GM21423 (cell line): Measurements from ENCODE around the gene LCE1D.

ENCODE experiments used
- ATAC-seq: cut with Tn5 transposase; IDR thresholded peaks from one replicate; pipeline ENCODE4 v1.9.1; 2021; ENCODE audit warnings: mild to moderate bottlenecking, moderate library complexity; ENCODE audit not compliant: unreplicated experiment

The LCE1D gene, protein sequence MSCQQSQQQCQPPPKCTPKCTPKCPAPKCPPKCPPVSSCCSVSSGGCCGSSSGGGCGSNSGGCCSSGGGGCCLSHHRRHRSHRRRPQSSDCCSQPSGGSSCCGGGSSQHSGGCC

DNA sequence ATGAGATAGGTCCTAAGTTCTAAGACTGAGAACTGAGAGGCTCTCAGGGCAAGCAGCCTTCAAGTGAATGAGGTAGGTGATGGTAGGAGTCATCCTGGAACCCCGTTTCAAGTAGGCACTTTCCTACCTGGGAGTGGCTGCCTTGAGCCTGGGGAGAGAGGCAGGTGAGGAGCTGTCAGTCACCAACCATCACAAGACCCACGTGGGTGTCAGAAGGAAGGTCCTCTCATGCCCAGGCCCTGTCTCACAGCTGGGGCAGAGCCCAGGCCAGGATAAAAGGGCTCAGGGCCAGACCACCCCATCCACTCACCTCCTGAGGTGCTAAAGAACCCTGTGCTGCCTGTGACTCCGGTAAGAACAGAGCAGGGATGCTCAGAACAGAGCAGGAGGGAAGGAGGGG, at the start of gene LCE1D:
LCE1D (plus strand) TSS at position 301 of the 400 bp plus-strand sequence. CDS start 1,074 bp downstream, outside the sequence.
- ATAC-seq = no peak

DNA sequence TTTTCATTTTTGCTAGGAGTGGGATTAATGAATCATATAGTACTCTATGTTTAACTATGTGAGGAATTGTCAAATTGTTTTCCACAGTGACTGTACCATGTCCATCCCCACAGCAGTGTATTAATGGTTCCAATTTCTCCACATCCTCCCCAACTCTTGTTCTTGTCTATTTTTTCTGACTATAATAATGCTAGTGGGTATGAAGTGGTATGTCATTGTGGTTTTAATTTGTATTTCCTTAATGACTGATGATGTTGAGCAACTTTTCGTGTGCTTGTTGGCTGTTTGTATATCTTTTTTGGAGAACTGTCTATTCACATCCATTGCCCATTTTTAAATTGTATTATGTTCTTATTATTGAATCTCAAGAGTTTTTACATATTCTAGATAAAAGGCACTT, 48.7 kb upstream of the LCE1D start:
- no peak for ATAC-seq

DNA sequence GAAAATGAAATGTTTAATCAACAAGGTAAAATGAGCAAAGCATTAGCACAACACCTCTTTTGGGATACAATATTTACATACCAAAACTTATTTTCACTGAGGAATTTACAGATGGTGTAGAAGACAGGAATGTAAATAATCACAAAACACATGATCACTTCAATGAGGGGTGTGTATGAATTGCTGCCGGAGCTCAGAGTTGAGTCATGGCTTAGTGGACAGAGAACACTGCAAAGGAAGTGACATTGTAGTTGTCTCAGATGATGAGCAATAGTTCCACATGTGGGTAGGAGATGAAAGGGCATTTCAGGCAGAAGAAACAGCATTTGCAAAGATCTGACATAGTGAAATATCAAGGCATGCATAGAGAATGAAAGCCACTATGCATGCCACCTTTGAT, 44.3 kb upstream of the LCE1D start:
- ATAC-seq = no peak

DNA sequence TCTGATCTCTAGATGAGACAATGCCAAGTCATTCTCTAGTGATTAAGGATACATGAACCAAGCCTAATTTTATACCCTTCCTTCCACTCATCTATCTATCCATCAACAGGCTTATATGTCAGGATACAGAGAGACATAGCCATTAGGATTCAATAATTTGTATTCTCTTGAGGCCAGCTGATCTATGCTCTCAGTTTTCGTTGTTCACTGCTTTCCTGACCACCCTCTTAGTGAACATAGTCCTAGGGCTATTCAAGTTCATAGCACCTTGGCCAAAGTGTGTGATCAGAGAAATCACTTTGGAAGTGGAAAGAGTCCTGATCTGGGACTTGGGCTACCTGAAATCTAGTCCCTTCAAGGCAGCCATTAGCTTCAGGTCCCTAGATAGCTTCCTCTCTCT, 42.9 kb upstream of the LCE1D start:
- ATAC-seq = no peak

DNA sequence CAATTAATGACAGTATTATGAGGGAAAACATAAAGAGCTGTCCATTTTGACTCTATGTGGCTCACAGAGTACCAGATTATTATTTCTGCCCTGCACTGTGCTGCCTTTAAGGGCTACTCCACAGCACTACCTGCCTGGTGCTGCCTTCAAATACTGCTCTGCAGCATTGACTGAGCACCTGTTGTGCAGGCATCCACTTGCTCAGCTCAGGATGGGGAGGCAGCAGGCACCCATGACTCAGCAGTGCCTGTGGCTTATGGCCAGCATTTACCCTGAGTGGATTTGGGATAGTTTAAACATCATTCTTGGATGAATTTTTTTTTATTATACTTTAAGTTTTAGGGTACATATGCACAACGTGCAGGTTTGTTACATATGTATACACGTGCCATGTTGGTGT, 39.6 kb upstream of the LCE1D start:
- no peak for ATAC-seq

DNA sequence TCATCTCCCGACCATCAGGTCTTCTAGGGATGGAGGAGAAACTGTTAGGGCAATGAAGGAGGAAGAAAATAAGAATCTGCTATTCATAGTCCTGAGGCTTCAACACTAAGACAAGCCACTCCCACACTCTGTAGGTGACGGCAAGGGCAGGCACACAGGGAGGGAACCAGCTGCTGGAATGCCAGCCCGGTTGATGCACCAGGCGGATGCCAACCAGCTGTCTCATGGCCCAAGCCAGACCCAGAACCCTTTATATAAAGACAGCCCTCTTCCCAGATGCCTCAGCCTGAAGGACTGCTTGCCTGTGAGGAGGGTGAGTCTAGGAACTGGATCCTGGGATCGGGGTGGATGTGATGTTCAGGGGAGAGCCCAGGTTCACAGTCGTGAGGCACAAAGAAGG, 38.8 kb upstream of the LCE1D start, which contains the start of gene KPRP:
KPRP (plus strand) TSS at position 279 of the 400 bp plus-strand sequence. CDS start 1,564 bp downstream, outside the sequence.
- no peak for ATAC-seq

DNA sequence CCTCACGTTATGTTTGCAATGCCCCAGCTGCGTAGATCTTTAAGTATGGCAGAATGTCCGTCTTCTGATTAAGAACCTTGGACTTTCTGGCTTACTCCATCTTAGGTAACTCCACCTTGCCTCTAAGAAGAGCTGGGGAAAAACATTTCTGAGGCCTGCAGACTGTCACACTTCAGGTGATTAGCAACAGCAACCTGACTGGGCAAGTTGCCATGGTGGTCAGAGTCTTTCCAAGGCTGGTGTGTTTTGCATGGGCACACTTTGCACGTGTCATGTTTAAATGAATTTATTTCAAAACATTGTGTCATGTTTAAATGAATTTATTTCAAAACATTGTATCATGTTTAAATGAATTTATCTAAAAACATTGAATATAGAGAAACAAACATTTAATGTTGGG, 37.9 kb upstream of the LCE1D start:
- ATAC-seq = no peak

DNA sequence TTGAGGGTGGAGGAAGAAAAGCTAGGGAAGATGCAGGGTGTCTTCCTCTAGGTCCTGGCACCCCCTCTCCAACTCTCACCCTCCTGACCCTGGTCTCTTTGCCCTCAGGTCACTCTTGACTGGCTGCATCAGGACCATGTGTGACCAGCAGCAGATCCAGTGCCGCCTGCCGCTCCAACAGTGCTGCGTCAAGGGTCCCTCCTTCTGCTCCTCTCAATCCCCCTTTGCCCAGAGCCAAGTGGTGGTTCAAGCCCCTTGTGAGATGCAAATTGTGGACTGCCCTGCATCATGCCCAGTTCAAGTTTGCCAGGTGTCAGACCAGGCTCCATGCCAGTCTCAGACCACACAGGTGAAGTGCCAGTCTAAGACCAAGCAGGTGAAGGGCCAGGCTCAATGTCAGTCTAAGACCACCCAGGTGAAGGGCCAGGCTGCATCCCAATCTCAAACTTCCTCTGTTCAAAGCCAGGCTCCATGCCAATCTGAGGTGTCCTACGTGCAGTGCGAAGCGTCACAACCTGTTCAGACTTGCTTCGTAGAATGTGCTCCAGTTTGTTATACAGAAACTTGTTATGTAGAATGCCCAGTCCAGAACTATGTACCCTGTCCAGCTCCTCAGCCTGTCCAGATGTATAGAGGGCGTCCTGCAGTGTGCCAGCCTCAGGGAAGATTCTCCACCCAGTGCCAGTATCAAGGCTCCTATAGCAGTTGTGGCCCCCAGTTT, 36.9 kb upstream of the LCE1D start:
- no peak for ATAC-seq

DNA sequence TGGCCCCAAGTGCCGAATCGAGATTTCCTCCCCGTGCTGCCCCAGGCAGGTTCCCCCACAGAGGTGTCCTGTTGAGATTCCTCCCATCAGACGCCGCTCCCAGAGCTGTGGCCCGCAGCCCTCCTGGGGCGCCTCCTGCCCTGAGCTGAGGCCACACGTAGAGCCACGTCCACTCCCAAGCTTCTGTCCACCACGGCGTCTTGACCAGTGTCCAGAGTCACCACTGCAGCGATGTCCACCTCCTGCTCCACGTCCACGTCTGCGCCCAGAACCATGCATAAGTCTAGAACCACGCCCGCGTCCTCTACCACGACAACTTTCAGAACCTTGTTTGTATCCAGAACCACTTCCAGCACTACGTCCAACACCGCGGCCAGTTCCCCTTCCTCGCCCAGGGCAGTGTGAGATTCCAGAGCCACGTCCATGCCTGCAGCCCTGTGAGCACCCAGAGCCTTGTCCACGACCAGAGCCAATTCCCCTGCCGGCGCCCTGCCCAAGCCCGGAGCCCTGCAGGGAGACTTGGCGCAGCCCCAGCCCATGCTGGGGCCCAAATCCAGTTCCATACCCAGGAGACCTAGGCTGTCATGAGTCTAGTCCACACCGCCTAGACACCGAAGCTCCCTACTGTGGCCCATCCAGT, 35.9 kb upstream of the LCE1D start:
- no peak for ATAC-seq

DNA sequence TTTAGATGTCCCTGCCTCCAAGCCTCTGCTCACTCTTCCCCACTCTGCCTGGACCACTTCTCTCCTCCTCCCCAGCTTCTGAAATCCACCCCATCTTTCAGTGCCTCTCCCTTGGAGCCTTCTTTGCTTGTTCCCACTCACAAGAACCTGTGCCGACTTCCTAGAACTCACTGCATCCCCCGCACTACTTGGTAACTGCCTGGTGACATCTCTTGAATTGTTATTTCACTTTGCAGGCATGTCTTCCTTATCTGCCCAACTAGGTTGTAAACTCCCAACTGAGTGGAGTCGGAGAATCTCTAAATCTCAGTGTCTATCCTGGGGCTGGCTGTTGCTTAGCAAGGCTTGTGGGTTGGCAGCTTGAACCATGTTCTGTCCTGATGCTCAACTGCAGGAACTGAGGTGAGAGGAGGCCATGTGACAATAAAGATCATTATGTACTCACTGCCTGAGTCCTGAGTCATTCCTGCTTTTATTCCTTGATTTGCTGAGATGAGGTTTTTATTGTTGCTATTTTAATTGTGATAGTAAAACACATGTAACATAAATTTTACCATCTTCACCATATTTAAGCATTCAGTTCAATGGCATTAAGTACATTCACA, 34.8 kb upstream of the LCE1D start:
- no peak for ATAC-seq

DNA sequence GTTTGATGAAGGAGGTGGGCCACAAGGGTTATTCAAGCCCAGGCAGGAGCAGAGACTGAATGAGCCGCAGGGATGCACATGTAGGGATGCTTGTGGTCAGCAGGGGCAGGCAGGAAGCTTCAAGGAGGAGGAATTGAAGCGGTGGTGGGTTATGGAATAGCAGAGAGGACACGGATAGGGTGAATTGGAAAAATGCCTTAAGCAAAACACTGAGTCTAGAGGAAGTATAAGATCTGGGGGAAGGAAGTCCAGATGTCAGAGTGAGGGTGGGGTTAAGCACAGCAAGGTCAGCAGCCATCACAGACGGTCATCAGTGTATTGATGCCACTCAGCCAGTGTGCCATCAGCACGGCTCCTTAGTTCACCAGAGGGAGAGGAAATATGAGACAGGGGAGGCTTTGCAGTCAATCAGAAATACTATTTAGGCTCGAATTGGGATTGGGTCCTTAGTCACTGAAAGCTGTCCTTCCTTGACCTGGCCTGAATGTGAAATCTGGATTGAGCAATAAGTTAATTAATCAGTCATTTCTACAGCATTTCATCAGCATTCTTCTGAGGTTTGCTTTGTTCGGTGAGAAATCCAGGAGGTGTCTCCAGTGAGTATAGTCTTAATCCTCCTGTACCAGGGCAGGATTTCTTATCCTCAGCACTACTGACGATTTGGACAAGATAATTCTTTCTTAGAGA, 27.5 kb upstream of the LCE1D start:
- no peak for ATAC-seq

DNA sequence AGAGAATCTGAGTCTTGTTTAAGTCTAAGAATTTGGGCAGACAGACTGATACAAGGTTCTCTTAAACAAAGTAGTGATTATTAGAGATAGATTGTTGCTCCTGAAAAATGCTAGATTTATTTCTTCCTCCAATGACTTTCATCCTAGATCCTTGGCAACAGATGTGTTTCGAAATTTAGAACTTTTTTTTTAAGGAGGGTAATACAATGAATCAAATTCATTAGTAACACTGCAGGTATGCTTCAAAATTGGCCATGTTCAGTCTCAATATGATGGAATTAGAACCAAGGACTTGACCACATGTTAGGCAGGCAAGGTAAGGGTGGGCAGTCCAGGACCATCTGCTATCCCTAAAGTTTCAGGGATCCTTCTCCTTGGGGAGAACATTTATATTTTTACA, 26.1 kb upstream of the LCE1D start:
- no peak for ATAC-seq

DNA sequence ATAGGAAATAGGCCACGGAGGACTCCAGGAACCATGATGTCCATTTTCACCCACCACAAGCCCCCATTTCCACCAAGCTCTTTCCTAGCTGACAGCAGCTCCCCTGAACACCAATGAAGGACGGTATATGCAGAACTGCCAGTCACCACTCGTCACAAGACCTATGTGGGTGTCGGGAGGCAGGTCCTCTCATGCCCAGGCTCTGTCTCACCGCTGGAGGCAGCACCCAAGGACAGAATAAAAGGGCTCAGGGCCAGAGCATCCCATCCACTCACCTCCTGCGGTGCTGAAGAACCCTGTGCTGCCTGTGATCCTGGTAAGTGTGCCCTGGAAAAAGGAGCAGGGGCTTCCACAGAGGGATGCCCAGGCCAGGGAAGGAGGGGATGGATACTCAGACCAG, 21.6 kb upstream of the LCE1D start, which contains the start of gene LCE1F:
LCE1F (plus strand) TSS at position 266 of the 400 bp plus-strand sequence. CDS start 1,232 bp downstream, outside the sequence.
- ATAC-seq = no peak

DNA sequence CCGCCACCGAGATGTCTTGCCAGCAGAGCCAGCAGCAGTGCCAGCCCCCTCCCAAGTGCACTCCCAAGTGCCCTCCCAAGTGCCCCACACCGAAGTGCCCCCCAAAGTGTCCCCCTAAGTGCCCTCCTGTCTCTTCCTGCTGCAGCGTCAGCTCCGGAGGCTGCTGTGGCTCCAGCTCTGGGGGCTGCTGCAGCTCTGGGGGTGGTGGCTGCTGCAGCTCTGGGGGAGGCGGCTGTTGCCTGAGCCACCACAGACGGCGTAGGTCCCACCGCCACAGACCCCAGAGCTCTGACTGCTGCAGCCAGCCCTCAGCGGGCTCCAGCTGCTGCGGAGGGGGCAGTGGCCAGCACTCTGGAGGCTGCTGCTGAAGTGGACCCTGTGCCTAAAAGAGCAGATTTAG, 20.2 kb upstream of the LCE1D start:
- ATAC-seq = no peak

DNA sequence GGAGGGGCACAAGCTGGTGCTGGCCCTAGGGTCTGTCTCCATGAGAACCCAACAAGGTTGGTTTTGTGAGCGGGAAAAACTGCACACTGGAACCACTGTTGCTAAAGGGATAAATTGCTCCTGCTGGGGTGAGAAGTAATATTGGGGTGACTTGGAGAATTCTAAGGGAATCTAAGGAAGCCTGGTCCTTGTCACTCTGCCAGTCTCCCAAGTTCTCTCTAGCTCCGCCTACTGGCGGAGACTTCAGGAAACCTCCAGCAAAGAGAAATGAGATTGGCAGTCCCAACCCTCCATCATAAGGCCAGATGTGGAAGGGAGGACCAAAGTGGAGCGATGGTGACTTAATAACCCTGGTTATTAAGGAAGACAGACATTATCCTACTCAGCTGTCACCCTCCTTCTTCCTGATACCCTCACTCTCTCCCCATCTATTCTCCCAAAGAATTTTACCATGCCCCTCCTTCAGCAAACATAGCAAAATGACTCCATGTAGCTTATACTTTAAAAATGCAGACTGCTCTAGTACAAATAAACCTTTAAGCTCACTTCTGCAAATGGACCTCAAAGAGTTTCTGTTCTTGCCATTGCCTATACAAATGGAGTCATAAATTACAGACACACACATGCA, 18.9 kb upstream of the LCE1D start:
- no peak for ATAC-seq

DNA sequence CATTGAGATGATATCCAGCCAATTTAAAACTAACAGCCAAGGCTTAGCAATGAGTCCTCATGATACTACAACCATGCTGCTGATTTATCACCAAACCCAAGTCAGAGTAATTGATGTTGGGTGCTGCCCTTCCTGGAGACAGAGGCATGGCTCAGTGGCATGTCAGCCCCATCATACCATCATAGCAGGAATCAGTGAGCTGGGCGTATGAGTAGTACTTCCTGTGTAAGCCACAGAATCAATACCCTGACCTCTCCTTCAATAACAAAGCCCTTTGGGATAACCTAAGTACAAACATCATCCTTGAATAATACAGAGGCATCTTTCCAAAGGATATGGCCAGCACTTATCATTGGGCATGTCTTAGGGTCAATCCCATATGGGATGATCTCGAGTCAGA, 13.4 kb upstream of the LCE1D start:
- ATAC-seq = no peak

DNA sequence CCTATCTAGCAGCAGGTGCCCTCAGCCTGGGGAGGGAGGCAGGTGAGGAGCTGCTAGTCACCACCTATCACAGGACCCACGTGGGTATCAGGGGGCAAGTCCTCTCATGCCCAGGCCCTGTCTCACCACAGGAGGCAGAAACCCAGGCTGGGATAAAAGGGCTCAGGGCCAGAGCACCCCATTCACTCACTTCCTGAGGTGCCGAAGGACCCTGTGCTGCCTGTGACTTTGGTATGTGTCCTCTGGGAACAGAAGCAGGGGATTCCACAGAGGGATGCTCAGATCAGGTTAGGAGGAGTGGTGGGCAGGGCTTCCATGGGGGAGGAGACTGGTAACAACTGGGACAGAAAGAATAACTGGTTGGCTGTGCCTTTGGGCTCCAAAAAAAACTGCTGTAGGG, 10.4 kb upstream of the LCE1D start, which contains the start of gene LCE1E:
LCE1E (plus strand) TSS at position 181 of the 400 bp plus-strand sequence. CDS start 1,043 bp downstream, outside the sequence.
- ATAC-seq = no peak

DNA sequence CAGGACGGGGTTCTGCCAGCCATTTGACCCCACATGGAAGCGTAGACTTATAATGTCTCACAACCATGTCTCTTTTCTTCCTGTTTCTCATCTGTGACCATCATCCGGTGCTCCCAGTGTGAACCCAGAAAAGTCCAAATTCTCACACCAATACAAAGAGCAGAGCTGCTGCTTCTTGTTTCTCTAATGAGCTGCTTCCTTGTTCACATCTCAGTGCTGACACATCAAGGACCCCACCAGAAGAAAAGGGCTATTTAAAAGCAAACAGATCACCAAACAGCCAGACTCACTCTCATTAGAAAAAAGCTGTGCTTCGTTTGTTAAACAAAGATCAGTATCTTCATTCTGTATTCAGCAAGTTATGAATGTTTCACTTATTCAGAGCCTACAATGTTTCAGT, 835 bp upstream of the LCE1D start:
- no peak for ATAC-seq

DNA sequence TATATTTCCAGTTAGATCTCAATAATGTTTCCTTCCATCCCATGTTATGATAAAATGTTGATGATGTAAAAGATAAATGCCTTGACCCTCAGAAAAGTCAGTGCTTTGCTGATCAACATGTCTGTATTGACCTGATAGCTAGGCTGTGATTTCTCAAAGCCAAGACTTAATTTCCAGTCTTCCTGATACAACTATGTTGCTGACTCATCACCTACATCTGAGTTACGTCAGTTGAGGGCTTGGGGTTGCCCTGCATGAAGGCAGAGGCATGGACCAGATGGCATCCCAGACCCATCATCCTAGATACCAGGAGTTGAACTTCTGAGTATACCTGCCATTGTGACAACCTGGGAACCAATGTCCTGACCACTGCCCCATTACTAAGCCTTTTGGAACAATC, 4.8 kb downstream of the LCE1D start:
- no peak for ATAC-seq

DNA sequence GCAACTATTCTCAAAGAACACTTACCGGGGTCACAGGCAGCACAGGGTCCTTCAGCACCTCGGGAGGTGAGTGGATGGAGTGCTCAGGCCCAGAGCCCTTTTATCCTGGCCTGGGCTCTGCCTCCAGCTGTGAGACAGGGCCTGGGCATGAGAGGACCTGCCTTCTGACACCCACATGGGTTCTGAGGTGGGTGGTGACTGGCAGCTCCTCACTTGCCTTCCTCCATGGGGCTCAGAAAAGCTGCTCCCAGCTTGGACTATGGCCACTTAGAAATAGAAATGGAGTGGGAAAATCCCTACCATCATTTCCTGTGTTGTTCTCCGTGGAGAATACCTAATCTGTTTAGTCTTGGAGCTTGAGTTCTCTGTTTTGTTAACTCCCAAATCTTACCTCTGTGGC, 10.1 kb downstream of the LCE1D start, which contains the start of gene LCE1C:
LCE1C (minus strand) TSS at position 76 of the 400 bp plus-strand sequence. CDS start 1,173 bp downstream, outside the sequence.
- ATAC-seq = no peak
